ENCODE results near the gene BTG2.

Gene BTG2

DNA sequence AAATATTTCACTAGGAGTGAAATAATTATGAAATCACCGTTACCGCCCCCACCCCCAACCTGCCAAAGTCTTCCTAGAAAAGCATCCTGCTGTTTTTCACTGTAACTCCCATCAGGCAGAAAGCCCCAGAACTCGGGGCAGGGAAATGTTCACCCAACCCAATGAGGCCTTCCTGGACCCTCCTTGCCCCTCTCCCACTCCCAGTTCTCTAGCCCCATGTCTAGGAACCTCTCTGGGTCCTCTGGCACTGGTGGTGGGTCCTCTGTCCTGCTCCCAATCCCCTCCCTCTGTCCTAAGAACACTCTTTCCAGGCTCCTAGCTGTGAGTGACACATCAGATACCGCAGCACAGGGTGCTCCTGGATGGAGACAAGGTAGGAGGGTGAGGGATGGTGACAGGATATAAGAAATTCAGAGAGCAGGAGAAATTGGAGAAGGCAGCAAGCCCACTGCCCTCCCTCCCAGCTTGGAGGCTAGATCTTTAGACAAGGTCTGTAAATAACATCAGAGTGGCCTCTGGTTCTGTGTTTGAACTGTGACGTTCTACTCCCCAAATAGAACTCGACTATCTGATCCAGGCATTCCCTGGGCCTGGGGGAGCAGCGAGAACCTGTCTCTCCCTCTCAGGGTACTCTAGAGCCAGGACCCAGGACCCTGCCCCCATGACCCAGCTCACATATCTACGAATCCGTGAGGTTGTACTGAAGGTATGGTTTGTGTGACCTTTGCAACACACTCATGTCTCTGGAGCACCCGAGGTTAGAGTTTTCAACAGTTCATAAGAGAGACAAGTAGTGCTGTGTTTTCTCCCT lies 23.3 kb upstream of the BTG2 start:
- Mint-ChIP-seq H3K9me3 (no peaks in the 10 kb centered on the region), H3K4me3 (no peak overlapping the region), H3K27ac (peak overlapping the region; percentile 65), H3K36me3 (ENCODE audit: low read depth) (no peaks in the 10 kb centered on the region), H3K27me3 (no peaks in the 10 kb centered on the region), H3K4me1 (ENCODE audit: low read depth) (peaks cover 73% of the 10 kb centered on the region)
- intact Hi-C loops (cut with micrococcal nuclease): no loop called here

GRCh38 chr1:203282720-203283542 lies 22.4 kb upstream of the BTG2 start:
- Mint-ChIP-seq H3K4me1 (ENCODE audit: low read depth) (peaks cover 73% of the 10 kb centered on the region), H3K9me3 (no peaks in the 10 kb centered on the region), H3K27ac (peak overlapping the region; percentile 65), H3K27me3 (no peaks in the 10 kb centered on the region), H3K4me3 (no peak overlapping the region), H3K36me3 (ENCODE audit: low read depth) (no peaks in the 10 kb centered on the region)
- intact Hi-C loops (cut with micrococcal nuclease): no loop called here

GRCh38 chr1:203283597-203283996 lies 21.7 kb upstream of the BTG2 start:
- peaks cover 73% of the 10 kb centered on the region for H3K4me1 Mint-ChIP-seq (ENCODE audit: low read depth)
- H3K4me3 Mint-ChIP-seq: no peak overlapping the region
- H3K27ac Mint-ChIP-seq: peak overlapping the region; percentile 73
- H3K27me3 Mint-ChIP-seq: no peaks in the 10 kb centered on the region
- no peaks in the 10 kb centered on the region for H3K36me3 Mint-ChIP-seq (ENCODE audit: low read depth)
- H3K9me3 Mint-ChIP-seq: no peaks in the 10 kb centered on the region
- intact Hi-C loops (cut with micrococcal nuclease): no loop called here

- H3K27me3 Mint-ChIP-seq: no peaks in the 10 kb centered on the region
- no peaks in the 10 kb centered on the region for H3K36me3 Mint-ChIP-seq (ENCODE audit: low read depth)
Measured at GRCh38 chr1:203284411-203285123, 20.8 kb upstream of the BTG2 start.

GRCh38 chr1:203286161-203286984 lies 18.9 kb upstream of the BTG2 start:
- intact Hi-C loops (cut with micrococcal nuclease): no loop called here

More at GRCh38 chr1:203284411-203285123, 20.8 kb upstream of the BTG2 start:
- Mint-ChIP-seq H3K4me1 (ENCODE audit: low read depth) (peaks cover 76% of the 10 kb centered on the region), H3K4me3 (peak overlapping the region; percentile 18), H3K9me3 (no peaks in the 10 kb centered on the region), H3K27ac (peak overlapping the region; percentile 73)
- intact Hi-C loops (cut with micrococcal nuclease): no loop called here

DNA sequence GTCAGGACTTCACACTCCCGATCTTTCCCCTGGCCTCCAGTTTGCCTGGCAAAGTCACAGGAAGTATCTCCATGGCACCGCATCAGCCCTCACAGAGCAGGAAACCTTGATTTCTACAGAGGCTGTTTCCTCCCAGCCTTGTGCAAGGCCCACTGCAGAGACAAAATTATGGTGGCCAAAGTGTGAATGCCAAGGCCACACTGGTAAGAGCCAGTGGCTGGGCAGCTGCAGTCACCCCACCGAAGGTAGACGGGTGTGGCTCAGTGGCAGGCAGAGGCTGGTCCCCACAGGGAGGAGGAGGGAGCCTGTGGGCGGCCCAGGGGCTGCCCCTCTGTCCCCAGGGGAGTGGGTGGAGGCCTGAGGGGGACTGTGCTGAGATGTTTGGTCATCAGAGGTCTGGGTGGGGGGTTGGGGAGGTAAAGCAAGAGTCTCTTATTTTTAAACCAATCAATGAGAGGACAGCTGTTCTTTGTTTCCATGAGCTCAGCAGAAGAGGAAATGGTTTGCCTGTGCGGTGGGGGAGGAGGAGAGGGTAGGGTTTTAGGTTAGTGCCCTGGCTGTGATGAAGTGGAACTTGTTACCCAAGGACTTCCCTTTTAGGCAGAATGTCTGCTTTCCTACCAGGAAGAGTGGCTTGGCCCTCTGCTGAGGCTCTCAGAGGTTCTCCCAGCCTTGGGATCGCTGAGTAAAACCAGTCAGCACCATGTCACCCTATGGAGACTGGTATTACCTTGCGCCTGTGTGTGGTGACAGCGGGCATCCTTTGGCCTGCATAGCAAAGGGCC lies 18.0 kb upstream of the BTG2 start:
- H3K36me3 Mint-ChIP-seq (ENCODE audit: low read depth): no peaks in the 10 kb centered on the region
- intact Hi-C loops (cut with micrococcal nuclease): loop anchor here (1.0 kb wide), 2 partner anchors 12 to 40 kb away; no protein-coding TSS in a partner anchor
- peak overlapping the region; percentile 55 for H3K4me3 Mint-ChIP-seq
- peaks cover 88% of the 10 kb centered on the region for H3K4me1 Mint-ChIP-seq (ENCODE audit: low read depth)
- H3K27me3 Mint-ChIP-seq: no peaks in the 10 kb centered on the region
- H3K9me3 Mint-ChIP-seq: no peaks in the 10 kb centered on the region
- H3K27ac Mint-ChIP-seq: peak overlapping the region; percentile 90

More at GRCh38 chr1:203286161-203286984, 18.9 kb upstream of the BTG2 start:
- Mint-ChIP-seq H3K9me3 (no peaks in the 10 kb centered on the region), H3K36me3 (ENCODE audit: low read depth) (no peaks in the 10 kb centered on the region), H3K4me3 (peak overlapping the region; percentile 60), H3K27me3 (no peaks in the 10 kb centered on the region), H3K27ac (peak overlapping the region; percentile 90), H3K4me1 (ENCODE audit: low read depth) (peaks cover 86% of the 10 kb centered on the region)

- intact Hi-C loops (cut with micrococcal nuclease): loop anchor here (1.0 kb wide), 2 partner anchors 13 to 39 kb away; no protein-coding TSS in a partner anchor
- H3K4me3 Mint-ChIP-seq: peak overlapping the region; percentile 55
- H3K27ac Mint-ChIP-seq: peak overlapping the region; percentile 90
- no peaks in the 10 kb centered on the region for H3K9me3 Mint-ChIP-seq
- no peaks in the 10 kb centered on the region for H3K27me3 Mint-ChIP-seq
- H3K36me3 Mint-ChIP-seq (ENCODE audit: low read depth): no peaks in the 10 kb centered on the region
- H3K4me1 Mint-ChIP-seq (ENCODE audit: low read depth): peaks cover 86% of the 10 kb centered on the region
Measured at GRCh38 chr1:203287898-203288297, 17.4 kb upstream of the BTG2 start.

DNA sequence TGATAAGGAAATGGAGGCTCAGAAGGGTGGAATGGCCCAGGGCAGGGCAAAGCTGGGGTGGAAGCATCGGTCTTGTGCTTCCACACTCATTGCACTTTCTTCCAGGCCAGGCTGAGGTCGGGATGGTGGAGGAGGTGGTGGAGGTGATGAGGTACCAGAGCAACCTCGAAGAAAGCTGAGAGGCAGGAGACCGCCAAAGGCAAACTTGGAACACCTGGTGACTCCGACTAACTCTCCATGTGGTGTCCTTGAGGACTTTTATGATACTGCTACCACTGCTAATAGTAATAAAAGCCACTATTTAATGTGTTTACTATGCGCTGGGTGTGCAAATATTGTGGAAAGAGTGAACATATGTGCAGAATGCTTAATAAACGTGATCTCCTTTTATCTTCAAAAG lies 16.9 kb upstream of the BTG2 start:
- Mint-ChIP-seq H3K27me3 (no peaks in the 10 kb centered on the region), H3K27ac (peak overlapping the region; percentile 90), H3K4me3 (peak overlapping the region; percentile 55), H3K9me3 (no peaks in the 10 kb centered on the region), H3K4me1 (ENCODE audit: low read depth) (peaks cover 84% of the 10 kb centered on the region), H3K36me3 (ENCODE audit: low read depth) (no peaks in the 10 kb centered on the region)
- intact Hi-C loops (cut with micrococcal nuclease): no loop called here

GRCh38 chr1:203289281-203289981 lies 15.9 kb upstream of the BTG2 start:
- Mint-ChIP-seq H3K9me3 (no peaks in the 10 kb centered on the region), H3K36me3 (ENCODE audit: low read depth) (no peaks in the 10 kb centered on the region), H3K27me3 (no peaks in the 10 kb centered on the region), H3K4me3 (peak overlapping the region; percentile 67), H3K27ac (peak overlapping the region; percentile 90), H3K4me1 (ENCODE audit: low read depth) (peaks cover 78% of the 10 kb centered on the region)
- intact Hi-C loops (cut with micrococcal nuclease): loop anchor here (1.0 kb wide), 1 partner anchor 16 kb away; the partner anchor contains the start of gene BTG2

- Mint-ChIP-seq H3K4me1 (ENCODE audit: low read depth) (peaks cover 78% of the 10 kb centered on the region), H3K27ac (peak overlapping the region; percentile 90), H3K9me3 (no peaks in the 10 kb centered on the region), H3K4me3 (peak overlapping the region; percentile 67), H3K36me3 (ENCODE audit: low read depth) (no peaks in the 10 kb centered on the region), H3K27me3 (no peaks in the 10 kb centered on the region)
- intact Hi-C loops (cut with micrococcal nuclease): loop anchor here (1.0 kb wide), 1 partner anchor 15 kb away; the partner anchor contains the start of gene BTG2
Measured at GRCh38 chr1:203289982-203290260, 15.4 kb upstream of the BTG2 start.

- intact Hi-C loops (cut with micrococcal nuclease): no loop called here
- Mint-ChIP-seq H3K4me1 (ENCODE audit: low read depth) (peaks cover 82% of the 10 kb centered on the region), H3K4me3 (peak overlapping the region; percentile 67), H3K27ac (peak overlapping the region; percentile 90), H3K36me3 (ENCODE audit: low read depth) (no peaks in the 10 kb centered on the region), H3K9me3 (no peaks in the 10 kb centered on the region), H3K27me3 (no peaks in the 10 kb centered on the region)
Measured at GRCh38 chr1:203290261-203291089, 14.8 kb upstream of the BTG2 start.

Measured in dendritic cell treated with granulocyte-macrophage colony-stimulating factor and Interleukin-4, amounts not matched to agents 40 ng/mL and 50 ng/mL, for 4 days (primary cell).